Measurements from ENCODE around the gene OTOG. TPM values are rescaled to one million over a fixed set of nuclear protein-coding genes. Genes with fewer than 3 reads are reported as not detected.

The OTOG gene
- total and polyA plus RNA-seq, 7 experiments from 2014 or later = not detected

GRCh38 chr11:17694494-17695110 lies 147.5 kb downstream of the OTOG start:
- no peaks in the 10 kb centered on the region for H3K4me1 ChIP-seq (ENCODE audit: control insufficient read depth in 2 of 2, insufficient read depth in 2 of 2, low read length in 2 of 2)
- intact Hi-C loops (cut with micrococcal nuclease) = no loop called here
- Mint-ChIP-seq H3K27me3 (peaks cover 49 to 66% (median 59%) of the 10 kb centered on the region in 5 donors), H3K4me1 (peaks cover 0 to 4% (median 0%) of the 10 kb centered on the region in 7 donors), H3K4me3 (no peak overlapping the region), H3K27ac (no peak overlapping the region), H3K9me3 (peaks cover 0 to 3% (median 0%) of the 10 kb centered on the region in 11 donors), H3K36me3 (no peaks in the 10 kb centered on the region)
- H3K27me3 ChIP-seq (ENCODE audit: control insufficient read depth in 2 of 2, insufficient read depth in 2 of 2, low read length in 2 of 2) = no peaks in the 10 kb centered on the region
- no peaks in the 10 kb centered on the region for H3K36me3 ChIP-seq (ENCODE audit: control insufficient read depth in 2 of 3, insufficient read depth in 3 of 3, low read length in 3 of 3)
- H3K27ac ChIP-seq (ENCODE audit: low read depth, low read length) = no peak overlapping the region
- no peaks in the 10 kb centered on the region for H3K9me3 ChIP-seq (ENCODE audit: control insufficient read depth in 2 of 3, low read length in 3 of 3)
- ChIA-PET CTCF (no interaction called here), POLR2A (no interaction called here)
- ATAC-seq = no peak
- H3K4me3 ChIP-seq (ENCODE audit: low read length) = no peak overlapping the region
- DNase-seq = no peak

DNA sequence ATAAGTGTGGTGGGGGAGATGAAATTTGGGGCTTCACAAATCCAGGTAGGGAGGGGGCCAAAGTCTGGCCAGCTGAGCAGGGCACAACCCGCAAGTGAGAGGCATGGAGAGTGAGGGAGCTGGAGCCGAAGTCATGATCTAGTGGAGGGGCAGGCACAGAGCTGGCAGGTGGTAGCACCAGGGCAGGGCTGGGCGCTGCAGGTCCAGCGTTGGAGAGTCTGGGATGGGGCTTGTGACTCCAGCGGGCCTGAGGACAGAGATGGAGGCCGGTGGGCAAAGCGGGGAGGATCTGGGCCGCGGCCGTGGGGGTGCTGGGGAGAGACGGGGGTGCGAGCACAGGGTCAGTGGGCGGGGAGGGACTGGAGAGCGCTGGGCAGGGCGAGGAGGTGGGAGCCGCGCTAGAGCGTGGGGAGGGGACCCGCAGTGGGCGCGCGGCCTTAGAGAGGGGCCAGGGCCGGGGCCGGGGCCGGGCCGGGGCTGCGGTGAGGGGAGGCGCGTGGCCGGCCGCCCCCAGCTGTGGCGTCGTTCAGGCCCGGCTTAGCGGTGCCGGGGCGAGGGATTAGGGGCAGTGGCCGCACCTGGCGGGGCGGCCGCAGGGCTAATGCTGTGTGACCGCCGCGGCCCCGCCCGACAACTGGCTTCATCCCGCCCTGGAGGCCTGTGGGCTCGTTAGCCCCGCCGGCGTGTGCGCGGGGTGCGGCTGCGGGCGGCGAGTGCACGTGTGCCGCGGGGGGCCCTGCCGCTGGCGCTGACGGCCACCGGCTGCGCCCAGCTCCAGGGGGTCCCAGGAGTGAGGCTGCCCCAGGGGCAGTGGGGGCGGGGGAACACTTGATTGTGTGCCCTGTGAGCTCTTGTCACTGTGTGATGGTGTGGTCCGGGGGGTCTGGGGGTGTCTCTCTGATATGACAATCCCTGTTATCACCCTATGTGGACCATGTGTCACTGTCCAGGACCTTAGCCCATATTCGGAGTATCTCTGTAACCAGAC lies 148.7 kb downstream of the OTOG start:
- intact Hi-C loops (cut with micrococcal nuclease) = no loop called here
- Histone ChIP-seq H3K4me3 (ENCODE audit: low read length) (no peak overlapping the region), H3K4me1 (ENCODE audit: control insufficient read depth in 2 of 2, insufficient read depth in 2 of 2, low read length in 2 of 2) (no peaks in the 10 kb centered on the region), H3K27me3 (ENCODE audit: control insufficient read depth in 2 of 2, insufficient read depth in 2 of 2, low read length in 2 of 2) (no peaks in the 10 kb centered on the region), H3K27ac (ENCODE audit: low read depth, low read length) (no peak overlapping the region), H3K9me3 (ENCODE audit: control insufficient read depth in 2 of 3, low read length in 3 of 3) (no peaks in the 10 kb centered on the region), H3K36me3 (ENCODE audit: control insufficient read depth in 2 of 3, insufficient read depth in 3 of 3, low read length in 3 of 3) (no peaks in the 10 kb centered on the region)
- no peak overlapping the region for H3K4me3 Mint-ChIP-seq
- ATAC-seq = no peak
- H3K4me1 Mint-ChIP-seq = peaks cover 0 to 4% (median 0%) of the 10 kb centered on the region in 7 donors
- H3K9me3 Mint-ChIP-seq = peaks cover 0 to 3% (median 0%) of the 10 kb centered on the region in 11 donors
- CTCF ChIA-PET = no interaction called here
- H3K36me3 Mint-ChIP-seq = no peaks in the 10 kb centered on the region
- no peak overlapping the region for H3K27ac Mint-ChIP-seq
- POLR2A ChIA-PET = no interaction called here
- no peak for DNase-seq
- H3K27me3 Mint-ChIP-seq = peaks cover 49 to 66% (median 59%) of the 10 kb centered on the region in 5 donors

DNA sequence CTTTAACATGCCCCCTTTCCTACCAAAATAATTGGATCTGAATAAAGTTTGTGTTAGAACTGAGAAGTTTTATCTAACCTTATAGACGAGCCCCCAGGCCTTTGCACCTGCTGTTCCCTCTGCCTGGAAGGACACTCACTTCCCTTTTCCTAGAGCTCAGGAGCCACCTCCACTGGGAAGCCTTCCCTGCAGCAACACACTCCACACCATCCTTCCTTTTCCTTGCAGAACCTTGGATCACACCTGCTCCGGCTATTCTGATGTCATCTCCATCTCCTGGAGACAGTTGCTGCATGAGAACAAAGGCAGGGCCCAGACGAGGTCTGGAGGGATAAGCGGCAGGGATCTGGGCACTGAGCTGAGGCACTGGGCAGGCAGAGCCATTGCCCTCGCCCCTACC lies 149.7 kb downstream of the OTOG start:
- H3K27me3 Mint-ChIP-seq = peaks cover 48 to 58% (median 54%) of the 10 kb centered on the region in 5 donors

More for the DNA sequence above, 149.7 kb downstream of the OTOG start:
- Histone ChIP-seq H3K4me3 (ENCODE audit: low read length) (no peak overlapping the region), H3K27ac (ENCODE audit: low read depth, low read length) (no peak overlapping the region), H3K4me1 (ENCODE audit: control insufficient read depth in 2 of 2, insufficient read depth in 2 of 2, low read length in 2 of 2) (no peaks in the 10 kb centered on the region), H3K36me3 (ENCODE audit: control insufficient read depth in 2 of 3, insufficient read depth in 3 of 3, low read length in 3 of 3) (no peaks in the 10 kb centered on the region), H3K27me3 (ENCODE audit: control insufficient read depth in 2 of 2, insufficient read depth in 2 of 2, low read length in 2 of 2) (no peaks in the 10 kb centered on the region), H3K9me3 (ENCODE audit: control insufficient read depth in 2 of 3, low read length in 3 of 3) (no peaks in the 10 kb centered on the region)
- CTCF ChIA-PET = no interaction called here
- DNase-seq = no peak
- POLR2A ChIA-PET = no interaction called here
- intact Hi-C loops (cut with micrococcal nuclease) = no loop called here
- no peak for ATAC-seq
- Mint-ChIP-seq H3K36me3 (no peaks in the 10 kb centered on the region), H3K4me3 (no peak overlapping the region), H3K9me3 (peaks cover 0 to 3% (median 0%) of the 10 kb centered on the region in 11 donors), H3K4me1 (peaks cover 0 to 4% (median 0%) of the 10 kb centered on the region in 7 donors), H3K27ac (no peak overlapping the region)

Other genes starting within 250 kb of the OTOG start
- gene NCR3LG1, start 195.5 kb upstream of the OTOG start, total RNA-seq = 1 to 10 TPM in 4 of 5 experiments, under 1 TPM in 1; 0.70 to 2.9 (median 2.3) TPM
- not detected for gene NCR3LG1, start 195.5 kb upstream of the OTOG start, polyA plus RNA-seq
- gene KCNJ11, start 158.6 kb upstream of the OTOG start, total RNA-seq = 1 to 10 TPM in 1 of 5 experiments, under 1 TPM in 2, not detected in 2; 0.24 to 1.4 (median 0.30) TPM
- gene KCNJ11, start 158.6 kb upstream of the OTOG start, polyA plus RNA-seq = not detected
- gene ABCC8, start 70.4 kb upstream of the OTOG start, total RNA-seq = under 1 TPM in 1 of 5 experiments, not detected in 4; 0.36 TPM
- not detected for gene ABCC8, start 70.4 kb upstream of the OTOG start, polyA plus RNA-seq
- gene USH1C, start 2.8 kb upstream of the OTOG start, total RNA-seq = not detected
- not detected for gene USH1C, start 2.8 kb upstream of the OTOG start, polyA plus RNA-seq
- not detected for gene MYOD1, start 172.3 kb downstream of the OTOG start, total RNA-seq
- gene MYOD1, start 172.3 kb downstream of the OTOG start, polyA plus RNA-seq = not detected
- gene KCNC1, start 187.5 kb downstream of the OTOG start, total RNA-seq = not detected
- not detected for gene KCNC1, start 187.5 kb downstream of the OTOG start, polyA plus RNA-seq